H1 (cell line): ENCODE data around the gene GJA10.

Experiments
- ATF3 ChIP-seq: IDR thresholded peaks from 2 replicates; pipeline ENCODE4 v1.6.1; 2011; ENCODE audit warnings: low read depth, mild to moderate bottlenecking, low read length; ENCODE audit not compliant: insufficient read depth
- CHD1 ChIP-seq: IDR thresholded peaks from 2 replicates; pipeline ENCODE4 v1.6.1; 2012; ENCODE audit warnings: low read depth, low read length, improper control_type of control experiment
- EP300 ChIP-seq, 2 experiments: IDR thresholded peaks; 1 replicate in 1 of 2; 2 replicates in 1 of 2; pipeline ENCODE4 v1.6.1; 2011 to 2012; ENCODE audit warnings: low read depth in 2 of 2, low read length in 2 of 2, mild to moderate bottlenecking in 2 of 2, borderline replicate concordance in 1 of 2, inconsistent platforms in 1 of 2, moderate library complexity in 1 of 2
- TF ChIP-seq, protein P1 (sequence below): IDR thresholded peaks from 2 replicates; pipeline ENCODE4 v1.6.1; 2012; ENCODE audit warnings: inconsistent platforms
- TF ChIP-seq, protein P2 (sequence below), 3 experiments: IDR thresholded peaks; 1 replicate in 2 of 3; 2 replicates in 1 of 3; pipeline versions ENCODE4 v1.5.1 to v1.6.1; 2011; ENCODE audit warnings: low read length in 3 of 3, mild to moderate bottlenecking in 3 of 3, inconsistent platforms in 2 of 3, low read depth in 1 of 3, moderate library complexity in 1 of 3; ENCODE audit not compliant: insufficient read depth in 1 of 3; ENCODE audit errors: control extremely low read depth in 1 of 3

- TF ChIP-seq, protein P1, sequence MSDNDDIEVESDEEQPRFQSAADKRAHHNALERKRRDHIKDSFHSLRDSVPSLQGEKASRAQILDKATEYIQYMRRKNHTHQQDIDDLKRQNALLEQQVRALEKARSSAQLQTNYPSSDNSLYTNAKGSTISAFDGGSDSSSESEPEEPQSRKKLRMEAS = no peak
- TF ChIP-seq, protein P2, sequence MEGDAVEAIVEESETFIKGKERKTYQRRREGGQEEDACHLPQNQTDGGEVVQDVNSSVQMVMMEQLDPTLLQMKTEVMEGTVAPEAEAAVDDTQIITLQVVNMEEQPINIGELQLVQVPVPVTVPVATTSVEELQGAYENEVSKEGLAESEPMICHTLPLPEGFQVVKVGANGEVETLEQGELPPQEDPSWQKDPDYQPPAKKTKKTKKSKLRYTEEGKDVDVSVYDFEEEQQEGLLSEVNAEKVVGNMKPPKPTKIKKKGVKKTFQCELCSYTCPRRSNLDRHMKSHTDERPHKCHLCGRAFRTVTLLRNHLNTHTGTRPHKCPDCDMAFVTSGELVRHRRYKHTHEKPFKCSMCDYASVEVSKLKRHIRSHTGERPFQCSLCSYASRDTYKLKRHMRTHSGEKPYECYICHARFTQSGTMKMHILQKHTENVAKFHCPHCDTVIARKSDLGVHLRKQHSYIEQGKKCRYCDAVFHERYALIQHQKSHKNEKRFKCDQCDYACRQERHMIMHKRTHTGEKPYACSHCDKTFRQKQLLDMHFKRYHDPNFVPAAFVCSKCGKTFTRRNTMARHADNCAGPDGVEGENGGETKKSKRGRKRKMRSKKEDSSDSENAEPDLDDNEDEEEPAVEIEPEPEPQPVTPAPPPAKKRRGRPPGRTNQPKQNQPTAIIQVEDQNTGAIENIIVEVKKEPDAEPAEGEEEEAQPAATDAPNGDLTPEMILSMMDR (IDR thresholded peaks at IDR 0.05; ENCODE audit: control extremely low read depth in 1 of 3, insufficient read depth in 1 of 3, low read depth in 1 of 3, low read length in 3 of 3) = no peak
- no peak for TF ChIP-seq EP300 (IDR thresholded peaks at IDR 0.05; ENCODE audit: borderline replicate concordance in 1 of 2, low read depth in 2 of 2, low read length in 2 of 2)
- TF ChIP-seq ATF3 = no peak
- no peak for TF ChIP-seq CHD1
These were observed 41.2 kb upstream of the GJA10 start for GRCh38 chr6:89853068-89853467.
